CD1c-positive myeloid dendritic cell (primary cell): ENCODE measurements around the gene TTC17.
"Not testable (repeated sequence)": the region's sequence is repeated elsewhere in the genome, so short reads cannot be mapped to it uniquely, and the experiment has no call there.

ENCODE experiments used
- DNase-seq: peaks from one replicate; pipeline ENCODE4 v3.0.0-alpha.2; 2016; ENCODE audit errors: extremely low spot score

TTC17 gene, protein sequence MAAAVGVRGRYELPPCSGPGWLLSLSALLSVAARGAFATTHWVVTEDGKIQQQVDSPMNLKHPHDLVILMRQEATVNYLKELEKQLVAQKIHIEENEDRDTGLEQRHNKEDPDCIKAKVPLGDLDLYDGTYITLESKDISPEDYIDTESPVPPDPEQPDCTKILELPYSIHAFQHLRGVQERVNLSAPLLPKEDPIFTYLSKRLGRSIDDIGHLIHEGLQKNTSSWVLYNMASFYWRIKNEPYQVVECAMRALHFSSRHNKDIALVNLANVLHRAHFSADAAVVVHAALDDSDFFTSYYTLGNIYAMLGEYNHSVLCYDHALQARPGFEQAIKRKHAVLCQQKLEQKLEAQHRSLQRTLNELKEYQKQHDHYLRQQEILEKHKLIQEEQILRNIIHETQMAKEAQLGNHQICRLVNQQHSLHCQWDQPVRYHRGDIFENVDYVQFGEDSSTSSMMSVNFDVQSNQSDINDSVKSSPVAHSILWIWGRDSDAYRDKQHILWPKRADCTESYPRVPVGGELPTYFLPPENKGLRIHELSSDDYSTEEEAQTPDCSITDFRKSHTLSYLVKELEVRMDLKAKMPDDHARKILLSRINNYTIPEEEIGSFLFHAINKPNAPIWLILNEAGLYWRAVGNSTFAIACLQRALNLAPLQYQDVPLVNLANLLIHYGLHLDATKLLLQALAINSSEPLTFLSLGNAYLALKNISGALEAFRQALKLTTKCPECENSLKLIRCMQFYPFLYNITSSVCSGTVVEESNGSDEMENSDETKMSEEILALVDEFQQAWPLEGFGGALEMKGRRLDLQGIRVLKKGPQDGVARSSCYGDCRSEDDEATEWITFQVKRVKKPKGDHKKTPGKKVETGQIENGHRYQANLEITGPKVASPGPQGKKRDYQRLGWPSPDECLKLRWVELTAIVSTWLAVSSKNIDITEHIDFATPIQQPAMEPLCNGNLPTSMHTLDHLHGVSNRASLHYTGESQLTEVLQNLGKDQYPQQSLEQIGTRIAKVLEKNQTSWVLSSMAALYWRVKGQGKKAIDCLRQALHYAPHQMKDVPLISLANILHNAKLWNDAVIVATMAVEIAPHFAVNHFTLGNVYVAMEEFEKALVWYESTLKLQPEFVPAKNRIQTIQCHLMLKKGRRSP

DNA sequence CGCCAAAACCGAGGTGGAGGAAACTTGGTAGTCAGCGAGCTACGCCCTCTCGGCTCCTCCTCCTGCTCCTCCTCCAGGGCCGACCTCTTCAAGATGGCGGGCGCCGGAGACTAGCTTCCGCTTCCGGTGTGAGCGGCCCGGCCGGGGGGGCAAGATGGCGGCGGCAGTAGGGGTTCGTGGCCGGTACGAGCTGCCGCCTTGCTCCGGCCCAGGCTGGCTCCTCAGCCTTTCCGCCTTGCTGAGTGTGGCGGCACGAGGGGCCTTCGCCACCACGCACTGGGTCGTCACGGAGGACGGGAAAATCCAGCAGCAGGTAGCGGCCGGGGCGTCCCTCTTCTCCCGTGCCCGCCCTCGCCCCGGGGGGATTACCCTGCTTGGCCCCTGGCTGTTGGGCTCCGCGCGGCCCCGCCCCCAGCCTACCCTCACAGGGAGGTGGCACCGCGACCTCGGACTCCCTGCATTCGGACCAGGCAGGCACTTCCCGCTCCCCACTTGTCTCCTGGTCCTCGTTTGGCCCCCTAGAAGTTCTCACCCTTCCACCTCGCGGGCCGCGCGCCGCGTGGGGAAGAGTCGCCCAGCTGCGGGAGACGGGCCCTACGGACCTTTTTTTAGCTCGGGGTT, at the start of gene TTC17:
TTC17 (plus strand) TSS at position 120 of the 621 bp plus-strand sequence; CDS start at position 155, 35 bp downstream.
- peak; percentile 96 for DNase-seq

- DNase-seq, result peak; percentile 98
Measured at GRCh38 chr11:43311791-43312607, 46.7 kb upstream of the TTC17 start, which contains the start of gene API5. API5 (plus strand) TSS chr11:43311996; CDS start chr11:43312128, 132 bp downstream.

GRCh38 chr11:43315966-43316365, 42.8 kb upstream of the TTC17 start:
- DNase-seq, result no peak

DNA sequence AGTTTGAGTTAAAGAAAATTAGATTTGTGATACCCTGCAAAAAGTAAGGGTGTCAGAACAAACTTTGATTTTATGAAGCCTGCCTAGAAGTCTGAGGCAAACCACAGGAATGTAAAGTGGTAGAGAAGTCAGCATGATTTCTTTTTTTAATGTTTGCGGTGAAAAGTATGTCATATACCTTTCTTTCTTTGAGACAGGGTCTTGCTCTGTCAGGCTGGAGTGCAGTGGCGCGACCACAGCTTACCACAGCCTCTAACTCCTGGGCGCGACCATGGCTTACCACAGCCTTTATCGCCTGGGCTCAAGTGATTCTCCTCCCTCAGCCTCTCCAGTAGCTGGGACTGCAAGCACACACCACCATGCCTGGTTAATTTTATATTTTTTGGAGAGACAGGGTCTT, 42.3 kb upstream of the TTC17 start:
- no peak for DNase-seq

- no peak for DNase-seq
Measured at GRCh38 chr11:43327987-43328386, 30.7 kb upstream of the TTC17 start.

DNA sequence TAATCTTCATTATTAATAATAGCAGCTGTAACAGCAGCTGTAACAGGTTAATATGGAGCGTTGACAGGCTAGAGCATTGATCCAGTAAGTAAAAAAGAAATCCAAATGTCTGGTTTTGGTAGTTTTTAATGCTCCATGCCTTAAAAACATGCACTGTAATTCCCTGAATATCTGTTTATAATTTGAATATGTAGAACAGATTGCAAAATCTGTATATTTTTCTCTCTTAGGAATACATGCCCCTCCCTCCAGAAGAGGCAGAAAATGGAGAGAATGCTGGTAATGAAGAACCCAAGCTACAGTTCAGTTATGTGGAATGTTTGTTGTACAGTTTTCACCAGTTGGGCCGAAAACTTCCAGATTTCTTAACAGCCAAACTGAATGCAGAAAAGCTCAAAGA, 30.2 kb upstream of the TTC17 start:
- DNase-seq, result no peak

GRCh38 chr11:43341159-43341558, 17.6 kb upstream of the TTC17 start:
- DNase-seq, result no peak

GRCh38 chr11:43351426-43351825, 7.3 kb upstream of the TTC17 start:
- DNase-seq, result not testable (repeated sequence)

DNA sequence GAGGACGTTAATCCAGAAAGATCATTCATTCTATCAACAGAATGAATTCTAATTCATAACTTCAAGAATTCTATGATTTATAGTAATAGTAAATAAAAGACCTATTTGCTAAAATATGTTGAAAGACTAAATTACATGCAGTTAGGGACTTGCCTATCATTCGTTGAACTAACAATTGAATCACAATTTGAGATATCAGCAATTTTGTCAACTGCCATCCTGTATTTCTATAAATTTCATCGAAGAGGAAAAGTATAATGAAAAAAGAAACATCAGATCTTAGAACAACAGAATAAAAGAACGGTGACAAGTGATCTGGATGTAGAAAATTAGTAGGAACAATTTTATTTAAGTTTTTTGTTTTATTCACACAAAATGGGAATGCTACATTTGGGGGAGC, 4.4 kb upstream of the TTC17 start:
- DNase-seq, result no peak

- DNase-seq, result no peak
Measured at GRCh38 chr11:43356336-43356735, 2.4 kb upstream of the TTC17 start.

DNA sequence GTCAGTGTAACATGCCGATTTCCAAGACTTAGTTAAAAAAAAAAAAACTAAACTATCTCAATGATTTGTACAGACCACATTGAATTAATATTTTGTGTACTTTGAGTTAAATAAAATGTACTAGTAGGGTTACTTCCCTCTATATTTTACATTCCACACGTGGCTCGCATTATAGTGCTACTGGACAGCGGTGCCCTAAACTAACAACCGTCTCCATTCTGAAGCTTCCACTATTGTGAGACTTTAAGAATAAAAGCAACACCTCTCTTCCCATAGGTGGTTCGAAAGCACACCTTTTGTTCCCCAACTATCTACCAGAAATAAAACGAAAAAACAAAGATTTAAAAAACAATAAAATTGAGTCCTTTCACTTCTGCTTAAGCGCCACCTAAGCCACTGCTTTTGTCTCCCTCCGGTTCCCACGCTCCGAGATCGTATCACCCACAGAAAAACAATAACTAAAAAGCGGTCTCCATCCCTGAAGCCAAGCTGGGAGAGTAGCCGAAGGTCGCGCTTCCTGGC, 380 bp upstream of the TTC17 start:
- no peak for DNase-seq

- DNase-seq, result peak; percentile 5
Measured at GRCh38 chr11:43359422-43359818, 700 bp downstream of the TTC17 start.

GRCh38 chr11:43360361-43361032, 1.8 kb downstream of the TTC17 start:
- DNase-seq, result peak; percentile 51

- no peak for DNase-seq
Measured at GRCh38 chr11:43366677-43367076, 8.0 kb downstream of the TTC17 start.

DNA sequence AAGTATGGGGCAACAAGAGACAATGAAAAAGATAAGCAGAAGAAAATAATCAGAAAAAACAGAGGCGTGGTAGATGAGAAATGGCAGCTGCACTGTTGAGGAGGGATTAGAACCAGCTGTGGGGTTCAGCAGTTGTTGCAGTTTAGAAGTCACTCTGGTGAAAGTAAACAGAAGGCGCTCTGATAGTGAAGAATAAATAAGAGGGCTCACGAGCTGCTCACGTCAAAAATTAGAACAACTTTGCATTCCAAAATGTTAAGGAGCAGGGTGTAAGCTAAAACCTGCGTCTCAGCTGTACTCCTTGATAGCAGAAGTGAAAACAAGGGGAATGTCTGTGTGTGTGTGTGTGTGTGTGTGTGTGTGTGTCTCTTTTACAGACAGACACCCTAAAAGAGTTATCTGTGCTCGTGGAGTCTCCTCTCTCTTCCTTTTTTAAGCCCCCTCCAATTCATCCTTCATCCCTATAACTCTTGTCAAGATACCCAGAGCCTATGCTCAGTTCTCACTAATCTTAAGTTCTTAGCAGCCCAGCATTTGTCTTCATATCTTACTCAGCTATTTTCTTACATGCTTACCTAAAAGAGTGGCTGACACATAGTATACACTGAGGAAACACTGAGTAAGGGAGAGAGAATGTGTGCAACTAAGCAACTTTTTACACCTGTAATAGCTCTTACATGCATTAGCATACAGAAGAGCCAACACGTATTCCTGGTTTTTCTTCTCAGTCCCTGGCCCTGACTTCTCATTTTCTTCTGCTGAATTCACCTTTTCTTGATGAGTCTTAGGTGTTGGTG, 8.9 kb downstream of the TTC17 start:
- DNase-seq, result peak; percentile 41

DNA sequence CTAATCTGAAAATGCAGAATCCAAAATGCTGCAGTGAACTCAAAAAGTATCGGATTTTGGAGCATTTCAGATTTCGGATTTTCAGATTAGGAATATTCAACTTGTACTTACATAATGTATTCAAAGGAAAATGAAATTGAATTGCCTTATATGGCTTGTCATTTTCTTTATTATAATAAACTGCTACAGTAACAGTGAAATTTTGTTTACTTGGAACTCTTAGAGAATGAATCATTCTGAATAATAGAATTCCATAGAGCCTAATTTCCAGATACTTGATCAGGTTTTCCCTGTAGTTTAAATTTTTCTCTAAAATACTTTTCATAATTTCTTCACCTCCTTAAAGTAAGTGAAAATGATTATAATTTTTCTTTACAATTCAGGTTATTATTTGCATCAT, 17.3 kb downstream of the TTC17 start:
- DNase-seq, result no peak

- DNase-seq, result no peak
Measured at GRCh38 chr11:43376594-43376993, 17.9 kb downstream of the TTC17 start.

DNA sequence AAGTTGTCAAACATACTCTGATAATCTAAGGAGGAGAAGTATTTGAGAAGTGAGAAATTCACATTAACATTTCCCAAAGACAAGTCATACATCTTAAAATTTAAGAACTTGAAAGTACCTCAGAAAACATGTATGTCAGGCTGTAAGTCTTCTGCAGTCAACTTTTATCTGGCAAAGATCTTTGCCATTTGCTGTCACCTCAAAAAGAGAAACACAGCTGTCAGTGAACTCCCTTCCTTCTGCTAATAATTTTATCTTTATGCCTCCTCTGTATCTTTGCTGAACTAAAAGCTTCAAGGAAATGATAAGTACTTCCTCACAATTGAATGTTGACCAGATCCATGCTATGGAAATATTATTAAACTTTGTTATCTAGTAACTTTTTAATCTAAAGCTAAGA, 18.7 kb downstream of the TTC17 start:
- DNase-seq, result no peak

DNA sequence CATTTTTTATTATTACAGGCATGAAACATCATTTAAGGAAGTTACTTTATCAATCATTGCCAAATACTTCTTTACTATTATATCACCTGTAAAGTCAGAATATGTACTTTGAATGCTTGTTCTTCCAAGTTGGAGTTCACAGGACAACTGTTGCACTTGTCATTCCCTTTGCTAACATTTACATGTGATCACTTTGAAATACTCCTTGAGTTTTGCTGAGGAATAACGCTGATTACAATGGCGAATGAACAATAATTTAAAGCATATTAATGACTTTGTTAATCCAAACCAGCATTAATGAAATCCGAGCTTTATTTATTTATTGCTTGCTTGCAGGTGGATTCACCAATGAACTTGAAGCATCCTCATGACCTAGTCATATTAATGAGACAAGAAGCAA, 20.2 kb downstream of the TTC17 start:
- no peak for DNase-seq
